Neural progenitor cell (in vitro differentiated cells): ENCODE measurements around the gene LMO1. TPM values are rescaled to one million over a fixed set of nuclear protein-coding genes. Genes with fewer than 3 reads are reported as not detected.

Experiments
- DNase-seq: peaks from one replicate; pipeline ENCODE4 v3.0.0-alpha.2; 2016; ENCODE audit warnings: low spot score
- H2AFZ ChIP-seq: fragments of 200-600 bp; sonication (generic); replicated peaks from 2 replicates; pipeline ENCODE4 v1.6.1; 2016; ENCODE audit warnings: antibody characterized with exemption
- H3F3A ChIP-seq: fragments of 200-600 bp; sonication (generic); 2 replicates; pipeline ENCODE4 v1.6.1; 2016; ENCODE audit warnings: antibody characterized with exemption, low read depth
- H3K27ac ChIP-seq: fragments of 200-600 bp; sonication (generic); 2 replicates; pipeline ENCODE4 v1.5.1; 2016; ENCODE audit warnings: mild to moderate bottlenecking
- H3K27me3 ChIP-seq: fragments of 200-600 bp; sonication (generic); 2 replicates; pipeline ENCODE4 v1.6.1; 2016; ENCODE audit warnings: mild to moderate bottlenecking, moderate library complexity
- H3K36me3 ChIP-seq: fragments of 200-600 bp; sonication (generic); 2 replicates; pipeline ENCODE4 v1.5.1; 2016
- H3K4me1 ChIP-seq: fragments of 200-600 bp; sonication (generic); 2 replicates; pipeline ENCODE4 v1.6.1; 2016; ENCODE audit warnings: mixed run types
- H3K4me2 ChIP-seq: fragments of 200-600 bp; sonication (generic); 2 replicates; pipeline ENCODE4 v1.6.1; 2016
- H3K4me3 ChIP-seq: fragments of 200-600 bp; sonication (generic); 2 replicates; pipeline ENCODE4 v1.5.1; 2016
- H3K79me2 ChIP-seq: fragments of 200-600 bp; sonication (generic); 2 replicates; pipeline ENCODE4 v1.6.1; 2016; ENCODE audit warnings: low read depth
- H3K9ac ChIP-seq: fragments of 200-600 bp; sonication (generic); 2 replicates; pipeline ENCODE4 v1.6.1; 2016
- H3K9me3 ChIP-seq: fragments of 200-600 bp; sonication (generic); 2 replicates; pipeline ENCODE4 v1.5.1; 2016; ENCODE audit warnings: low read depth
- H4K20me1 ChIP-seq: fragments of 200-600 bp; sonication (generic); 2 replicates; pipeline ENCODE4 v1.6.1; 2016; ENCODE audit warnings: low read depth
- H3K27ac Mint-ChIP-seq: 3 replicates; pipeline ENCODE4 v1.8.0; 2021; ENCODE audit warnings: mixed read lengths
- H3K27me3 Mint-ChIP-seq: 2 replicates; pipeline ENCODE4 v1.8.0; 2022; ENCODE audit warnings: low read depth, mild to moderate bottlenecking, inconsistent platforms, moderate library complexity, mixed read lengths; ENCODE audit not compliant: insufficient read depth
- H3K36me3 Mint-ChIP-seq: 3 replicates; pipeline ENCODE4 v1.8.0; 2021; ENCODE audit warnings: mixed read lengths
- H3K4me1 Mint-ChIP-seq: 3 replicates; pipeline ENCODE4 v1.8.0; 2021; ENCODE audit warnings: mixed read lengths
- H3K4me3 Mint-ChIP-seq: 3 replicates; pipeline ENCODE4 v1.8.0; 2021; ENCODE audit warnings: mild to moderate bottlenecking, moderate library complexity, mixed read lengths
- H3K9me3 Mint-ChIP-seq: 3 replicates; pipeline ENCODE4 v1.8.0; 2020; ENCODE audit warnings: mixed read lengths
- CTCF ChIP-seq: fragments of 200-600 bp; sonication (generic); IDR thresholded peaks from 2 replicates; pipeline ENCODE4 v1.5.1; 2017; ENCODE audit warnings: antibody characterized with exemption, mild to moderate bottlenecking
- EZH2 ChIP-seq: fragments of 200-600 bp; sonication (generic); IDR thresholded peaks from 2 replicates; pipeline ENCODE4 v1.6.1; 2017; ENCODE audit warnings: antibody characterized with exemption, mild to moderate bottlenecking, moderate library complexity
- EZH2phosphoT487 ChIP-seq: fragments of 200-600 bp; sonication (generic); IDR thresholded peaks from 2 replicates; pipeline ENCODE4 v1.6.1; 2017; ENCODE audit warnings: antibody characterized with exemption
- total RNA-seq: library from RNA; depleted of rRNA; stranded (reverse); fragments of >200 nt; gene quantifications from 2 replicates; pipeline ENCODE4 v1.2.3, GENCODE V29; 2015; ENCODE audit warnings: low replicate concordance

Gene LMO1
- total RNA-seq, 1 donor from 2014 or later = 2.9 TPM

- Histone ChIP-seq H3K4me3 (no peak overlapping the region), H3K4me1 (peaks cover 5% of the 10 kb centered on the region), H3K27ac (no peak overlapping the region), H2AFZ (no peak overlapping the region), H3K9me3 (no peaks in the 10 kb centered on the region), H3K9ac (no peak overlapping the region), H3K36me3 (no peaks in the 10 kb centered on the region), H3K79me2 (no peaks in the 10 kb centered on the region), H4K20me1 (no peaks in the 10 kb centered on the region), H3F3A (no peaks in the 10 kb centered on the region), H3K4me2 (no peak overlapping the region), H3K27me3 (peaks cover 19% of the 10 kb centered on the region)
- no peaks in the 10 kb centered on the region for H3K9me3 Mint-ChIP-seq
- no peak for DNase-seq
- no peaks in the 10 kb centered on the region for H3K36me3 Mint-ChIP-seq
- H3K27me3 Mint-ChIP-seq = peaks cover 7% of the 10 kb centered on the region
- H3K27ac Mint-ChIP-seq = no peak overlapping the region
- H3K4me3 Mint-ChIP-seq = no peak overlapping the region
- TF ChIP-seq EZH2phosphoT487 (no peak), CTCF (no peak), EZH2 (no peak)
- no peaks in the 10 kb centered on the region for H3K4me1 Mint-ChIP-seq
These were observed 70.8 kb downstream of the LMO1 start for GRCh38 chr11:8192896-8193209.

- no peak overlapping the region for H2AFZ ChIP-seq
- no peak overlapping the region for H3K9ac ChIP-seq
- Mint-ChIP-seq H3K4me3 (no peak overlapping the region), H3K36me3 (no peaks in the 10 kb centered on the region), H3K9me3 (no peaks in the 10 kb centered on the region), H3K4me1 (no peaks in the 10 kb centered on the region), H3K27me3 (peaks cover 4% of the 10 kb centered on the region), H3K27ac (no peak overlapping the region)
- H3K27ac ChIP-seq = no peak overlapping the region
- H3F3A ChIP-seq = no peaks in the 10 kb centered on the region
- peak; percentile 89 for DNase-seq
- H3K36me3 ChIP-seq = no peaks in the 10 kb centered on the region
- H4K20me1 ChIP-seq = no peaks in the 10 kb centered on the region
- TF ChIP-seq EZH2phosphoT487 (no peak), CTCF (peak; percentile 90)
- H3K4me3 ChIP-seq = no peak overlapping the region
- no peak overlapping the region for H3K4me2 ChIP-seq
- peaks cover 5% of the 10 kb centered on the region for H3K4me1 ChIP-seq
- peaks cover 13% of the 10 kb centered on the region for H3K27me3 ChIP-seq
- no peaks in the 10 kb centered on the region for H3K79me2 ChIP-seq
- no peaks in the 10 kb centered on the region for H3K9me3 ChIP-seq
These were observed 71.4 kb downstream of the LMO1 start for GRCh38 chr11:8192016-8192895.

GRCh38 chr11:8190431-8190830 is 73.2 kb downstream of the LMO1 start:
- H3K4me2 ChIP-seq = no peak overlapping the region
- Mint-ChIP-seq H3K4me3 (no peak overlapping the region), H3K9me3 (peaks cover 2% of the 10 kb centered on the region), H3K27ac (no peak overlapping the region), H3K36me3 (no peaks in the 10 kb centered on the region), H3K27me3 (peaks cover 3% of the 10 kb centered on the region), H3K4me1 (no peaks in the 10 kb centered on the region)
- H3K4me1 ChIP-seq = peaks cover 5% of the 10 kb centered on the region
- no peaks in the 10 kb centered on the region for H3K36me3 ChIP-seq
- no peak overlapping the region for H2AFZ ChIP-seq
- H4K20me1 ChIP-seq = no peaks in the 10 kb centered on the region
- TF ChIP-seq EZH2phosphoT487 = no peak
- TF ChIP-seq CTCF = no peak
- no peak for TF ChIP-seq EZH2
- no peaks in the 10 kb centered on the region for H3K27me3 ChIP-seq
- no peaks in the 10 kb centered on the region for H3F3A ChIP-seq
- H3K4me3 ChIP-seq = no peak overlapping the region
- no peak overlapping the region for H3K27ac ChIP-seq
- no peak overlapping the region for H3K9ac ChIP-seq
- H3K79me2 ChIP-seq = no peaks in the 10 kb centered on the region
- DNase-seq = no peak
- H3K9me3 ChIP-seq = no peaks in the 10 kb centered on the region
